GM18505 (cell line): ENCODE data around the gene CASP8.

Experiments used
- ATAC-seq: cut with Tn5 transposase; IDR thresholded peaks from one replicate; pipeline ENCODE4 v1.9.1; 2021; ENCODE audit not compliant: unreplicated experiment
- POLR2A ChIP-seq: IDR thresholded peaks from 4 replicates; pipeline ENCODE4 v1.6.1; 2011; ENCODE audit warnings: borderline replicate concordance; ENCODE audit not compliant: insufficient read depth, insufficient read length; ENCODE audit errors: extremely low read depth

The CASP8 gene

GRCh38 chr2:201260302-201260800 lies at the start of gene CASP8:
Gene CASP8, plus strand, starts transcription at chr2:201260536. Its CDS starts 5,951 bp downstream, at chr2:201266487.
- no peak for ATAC-seq
- peak; percentile 53 for TF ChIP-seq POLR2A

DNA sequence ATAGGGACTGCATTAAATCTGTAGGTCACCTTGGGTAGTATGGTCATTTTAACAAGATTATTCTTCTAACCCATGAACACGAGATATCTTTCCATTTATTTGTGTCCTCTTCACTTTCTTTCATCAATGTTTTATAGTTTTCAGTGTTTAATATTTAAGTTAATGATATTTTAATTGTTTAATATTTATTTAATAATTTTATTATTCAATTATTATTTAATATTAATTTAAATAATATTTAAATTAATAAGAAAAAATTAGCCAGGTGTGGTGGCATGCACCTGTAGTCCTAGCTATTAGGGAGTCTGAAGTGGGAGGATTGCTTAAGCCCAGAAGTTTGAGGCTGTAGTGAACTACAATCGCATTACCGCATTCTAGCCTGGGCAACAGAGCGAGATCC lies 44.4 kb upstream of the CASP8 start:
- ATAC-seq = no peak
- no peak for TF ChIP-seq POLR2A

DNA sequence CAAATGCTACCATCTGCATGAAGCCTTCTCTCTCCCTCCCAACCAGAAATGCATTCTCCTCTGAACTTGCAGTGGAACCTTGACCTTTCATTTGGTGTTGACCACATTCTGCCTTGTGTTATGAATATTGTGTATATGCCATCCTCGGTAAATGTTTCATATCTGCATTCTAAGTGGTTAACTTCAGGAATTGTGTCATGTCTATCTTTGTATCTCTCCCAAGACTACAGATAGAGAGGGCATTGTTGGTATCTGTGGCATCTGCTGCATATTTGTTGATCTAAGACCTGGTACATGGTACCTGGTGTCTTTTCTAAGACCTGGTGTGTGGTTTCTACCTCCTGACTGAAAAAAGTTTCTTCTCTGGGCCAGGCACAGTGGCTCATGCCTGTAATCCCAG lies 43.4 kb upstream of the CASP8 start:
- no peak for ATAC-seq
- TF ChIP-seq POLR2A = no peak

GRCh38 chr2:201218780-201219179 lies 41.6 kb upstream of the CASP8 start:
- ATAC-seq = no peak
- TF ChIP-seq POLR2A = no peak

GRCh38 chr2:201219328-201220096 lies 40.8 kb upstream of the CASP8 start:
- ATAC-seq = no peak
- no peak for TF ChIP-seq POLR2A

GRCh38 chr2:201220102-201220570 lies 40.2 kb upstream of the CASP8 start:
- no peak for TF ChIP-seq POLR2A
- no peak for ATAC-seq

DNA sequence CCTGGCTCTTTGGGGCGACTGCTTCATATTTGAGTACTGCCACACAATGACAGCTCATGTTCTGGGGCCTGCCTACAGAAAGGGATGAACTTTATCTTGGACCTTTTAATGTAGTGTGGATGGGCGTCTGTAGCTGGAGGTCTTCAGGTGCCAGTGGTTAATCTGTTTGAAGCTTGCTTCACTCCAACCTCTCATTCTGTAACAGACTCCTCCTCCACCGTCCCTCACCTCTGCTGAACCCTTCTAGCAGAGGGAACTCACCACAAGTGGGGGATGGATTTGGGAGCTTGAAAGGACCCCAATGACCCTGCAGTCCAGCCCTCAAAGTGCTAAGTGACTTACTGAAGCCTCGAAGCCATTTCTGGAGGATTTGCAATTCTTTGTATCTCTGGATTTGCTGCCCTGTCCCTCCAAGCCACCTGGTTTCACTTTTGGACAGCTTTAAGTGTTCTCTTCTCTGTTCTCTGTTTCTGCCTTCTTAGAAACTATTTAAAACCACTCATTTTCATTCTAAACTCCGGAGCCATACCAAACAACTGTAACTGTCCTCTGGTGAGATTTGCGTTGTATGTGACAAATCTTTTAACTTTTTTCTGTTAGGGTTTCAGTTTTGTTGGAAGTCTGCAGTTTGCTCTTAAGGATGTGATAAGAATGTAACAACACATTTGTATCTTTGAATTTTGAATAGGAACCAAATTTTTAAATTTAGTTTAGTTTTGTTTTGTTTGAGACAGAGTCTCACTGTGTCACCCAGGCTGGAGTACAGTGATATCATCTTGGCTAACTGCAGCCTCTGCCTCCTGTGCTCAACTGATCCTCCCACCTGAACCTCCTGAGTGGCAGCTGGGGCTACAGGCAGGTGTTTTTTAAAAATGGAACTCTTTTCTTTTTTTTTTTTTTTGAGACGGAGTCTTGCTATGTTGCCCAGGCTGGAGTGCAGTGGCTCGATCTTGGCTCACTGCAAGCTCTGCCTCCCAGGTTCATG lies 37.0 kb upstream of the CASP8 start:
- TF ChIP-seq POLR2A = no peak
- peak; percentile 85 for ATAC-seq

GRCh38 chr2:201228271-201228911 lies 31.9 kb upstream of the CASP8 start:
- no peak for ATAC-seq
- no peak for TF ChIP-seq POLR2A

- no peak for ATAC-seq
- TF ChIP-seq POLR2A = no peak
Observed at GRCh38 chr2:201228912-201229290, 31.4 kb upstream of the CASP8 start.

- TF ChIP-seq POLR2A = peak; percentile 72
- ATAC-seq = peak; percentile 59
Observed at GRCh38 chr2:201231781-201232466, 28.4 kb upstream of the CASP8 start.

DNA sequence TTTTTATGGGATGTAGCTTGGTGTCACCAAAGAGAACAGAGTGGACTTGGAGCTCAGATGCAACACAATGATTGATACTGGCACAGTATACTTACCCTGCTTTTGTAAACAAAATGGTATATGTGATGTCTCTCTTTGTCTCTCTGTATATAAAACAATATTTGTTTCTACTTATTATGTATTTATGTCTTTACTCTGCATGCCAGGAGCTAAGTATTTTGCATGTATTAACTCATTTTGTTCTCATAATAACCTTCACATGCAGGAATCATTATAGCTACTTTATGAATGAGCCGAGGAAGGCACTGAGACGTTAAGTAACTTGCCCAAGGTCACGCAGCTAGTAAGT lies 27.9 kb upstream of the CASP8 start:
- ATAC-seq = no peak
- TF ChIP-seq POLR2A = no peak

DNA sequence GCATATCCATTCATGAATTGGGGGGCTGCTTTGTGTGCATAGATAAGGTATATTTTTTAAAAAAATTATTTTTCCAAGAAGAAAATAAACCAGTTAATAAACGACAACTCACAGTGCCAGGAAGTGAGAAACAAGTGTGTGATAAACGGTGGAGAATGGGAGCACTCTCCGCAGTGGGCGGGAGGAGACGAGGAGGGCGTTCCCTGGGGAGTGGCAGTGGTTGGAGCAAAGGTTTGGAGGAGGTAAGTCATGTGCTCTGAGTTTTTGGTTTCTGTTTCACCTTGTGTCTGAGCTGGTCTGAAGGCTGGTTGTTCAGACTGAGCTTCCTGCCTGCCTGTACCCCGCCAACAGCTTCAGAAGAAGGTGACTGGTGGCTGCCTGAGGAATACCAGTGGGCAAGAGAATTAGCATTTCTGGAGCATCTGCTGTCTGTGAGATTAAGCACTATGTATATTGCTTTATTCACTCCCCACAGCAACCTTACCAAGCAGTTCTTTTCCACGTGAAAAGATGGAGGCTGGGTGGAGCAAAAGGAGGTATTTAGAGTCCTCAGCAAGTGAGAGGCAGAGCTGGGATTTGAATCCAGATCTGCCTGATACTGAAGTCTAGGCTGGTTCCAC lies 27.0 kb upstream of the CASP8 start:
- ATAC-seq = peak; percentile 88
- peak; percentile 80 for TF ChIP-seq POLR2A

DNA sequence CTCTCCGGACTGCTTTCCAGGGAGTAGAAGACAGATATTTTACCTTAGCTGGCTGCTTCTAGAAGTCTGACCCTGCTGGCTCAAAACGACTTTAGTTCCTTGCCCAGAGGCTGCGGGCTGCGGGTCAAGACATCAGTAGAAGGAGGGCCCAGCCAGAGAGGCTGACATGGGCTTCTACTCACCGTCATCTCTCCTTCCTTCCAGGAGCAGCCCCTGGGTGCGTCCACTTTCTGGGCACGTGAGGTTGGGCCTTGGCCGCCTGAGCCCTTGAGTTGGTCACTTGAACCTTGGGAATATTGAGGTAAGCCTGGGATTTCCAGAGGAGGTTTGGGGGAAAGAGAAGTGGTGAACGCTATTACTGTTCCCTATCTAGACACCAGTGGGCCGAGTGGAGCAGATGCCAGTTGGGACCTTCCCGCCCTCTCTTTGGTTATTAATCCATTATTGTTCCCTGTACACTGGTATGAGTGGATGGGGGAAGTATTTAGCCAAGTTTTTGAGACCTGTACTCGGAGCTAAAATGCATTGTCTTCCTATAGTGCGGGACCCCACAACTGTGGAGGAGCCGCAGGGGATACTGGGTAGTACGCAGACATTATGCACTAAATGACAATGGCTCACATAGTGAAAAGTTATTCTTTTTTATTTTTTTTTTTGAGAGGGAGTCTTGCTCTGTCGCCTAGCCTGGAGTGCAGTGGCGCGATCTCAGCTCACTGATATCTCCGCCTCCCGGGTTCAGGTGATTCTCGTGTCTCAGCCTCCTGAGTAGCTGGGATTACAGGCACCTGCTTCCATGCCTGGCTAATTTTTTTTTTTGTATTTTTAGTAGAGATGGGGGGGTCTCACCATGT lies 26.3 kb upstream of the CASP8 start:
- peak; percentile 18 for ATAC-seq
- TF ChIP-seq POLR2A = no peak
